GM21786 (cell line): ENCODE data around the gene SMCHD1.
"Not testable (repeated sequence)": the region's sequence is repeated elsewhere in the genome, so short reads cannot be mapped to it uniquely, and the experiment has no call there.

Experiments
- ATAC-seq: cut with Tn5 transposase; IDR thresholded peaks from one replicate; pipeline ENCODE4 v1.9.1; 2021; ENCODE audit not compliant: unreplicated experiment

The SMCHD1 gene

GRCh38 chr18:2848247-2849246 is 193.0 kb downstream of the SMCHD1 start:
- ATAC-seq, result no peak

GRCh38 chr18:2850816-2851215 is 195.3 kb downstream of the SMCHD1 start:
- ATAC-seq, result no peak

- ATAC-seq, result no peak
These were observed 196.2 kb downstream of the SMCHD1 start for GRCh38 chr18:2851771-2852170.

- ATAC-seq, result not testable (repeated sequence)
These were observed 196.9 kb downstream of the SMCHD1 start for GRCh38 chr18:2852460-2852859.

- no peak for ATAC-seq
These were observed 197.8 kb downstream of the SMCHD1 start for GRCh38 chr18:2853173-2853925.

GRCh38 chr18:2853926-2854664 is 198.6 kb downstream of the SMCHD1 start:
- no peak for ATAC-seq
